ENCODE measurements around the gene ITGA2.

DNA sequence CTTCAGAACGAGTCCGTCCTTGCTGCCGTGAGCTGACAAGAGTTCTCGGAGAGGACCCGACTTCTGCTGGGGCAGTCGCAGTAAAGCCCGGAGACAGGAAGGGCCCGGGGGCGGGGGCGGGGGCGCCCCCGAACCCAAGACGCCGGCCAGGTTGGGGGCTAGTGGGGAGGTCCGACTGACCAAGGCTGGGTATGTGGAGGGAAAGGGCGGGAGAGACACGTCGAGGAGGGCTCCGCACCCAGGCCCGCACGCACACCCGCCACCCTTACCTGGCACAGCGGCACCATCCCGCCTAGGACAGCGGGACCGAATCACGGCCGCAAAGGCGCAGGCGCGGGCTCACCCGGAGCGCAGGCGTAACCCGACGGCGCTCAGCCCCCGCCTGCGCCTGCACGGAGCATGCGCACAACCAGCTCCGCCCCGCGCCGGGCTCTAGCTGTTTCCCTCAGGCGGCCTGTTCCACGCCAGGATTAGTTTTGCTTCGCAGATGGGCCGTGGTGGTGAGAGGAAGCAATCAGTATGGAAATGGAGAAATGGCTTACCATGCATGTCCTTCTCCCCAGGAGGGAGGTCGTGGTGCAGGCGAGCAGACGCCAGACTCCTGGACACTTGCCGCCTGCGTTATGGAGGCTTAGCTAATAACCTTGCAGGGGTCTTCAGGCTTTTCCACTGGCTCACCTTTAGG is 120.4 kb downstream of the ITGA2 start, which contains the start of gene MOCS2:
- peak; percentile 90 for TF ChIP-seq POLR2A (IDR thresholded peaks at IDR 0.05; ENCODE audit: low read depth, low read length)
- TF ChIP-seq POLR2AphosphoS5 (IDR thresholded peaks at IDR 0.05; ENCODE audit: low read depth, low read length), result peak; percentile 82
